ENCODE measurements around the gene RAB3A.
"Not testable (repeated sequence)": the region's sequence is repeated elsewhere in the genome, so short reads cannot be mapped to it uniquely, and the experiment has no call there.

The RAB3A gene

GRCh38 chr19:18223860-18224524 is 20.1 kb upstream of the RAB3A start:
- no peak for DNase-seq

GRCh38 chr19:18221815-18222725 is 18.2 kb upstream of the RAB3A start:
- DNase-seq = no peak

GRCh38 chr19:18220632-18221275 is 16.9 kb upstream of the RAB3A start:
- DNase-seq = no peak

- DNase-seq = no peak
Measured at GRCh38 chr19:18219911-18220631, 16.2 kb upstream of the RAB3A start.

GRCh38 chr19:18218600-18218999 is 14.8 kb upstream of the RAB3A start:
- DNase-seq = no peak

GRCh38 chr19:18218159-18218558 is 14.3 kb upstream of the RAB3A start:
- no peak for DNase-seq

- no peak for DNase-seq
Measured at GRCh38 chr19:18216789-18217188, 12.9 kb upstream of the RAB3A start.

GRCh38 chr19:18214779-18215433 is 11.1 kb upstream of the RAB3A start:
- peak; percentile 44 for DNase-seq

GRCh38 chr19:18211683-18212082 is 7.8 kb upstream of the RAB3A start:
- no peak for DNase-seq

GRCh38 chr19:18209912-18210311 is 6.1 kb upstream of the RAB3A start:
- not testable (repeated sequence) for DNase-seq

- DNase-seq = peak; percentile 68
Measured at GRCh38 chr19:18208098-18208951, 4.5 kb upstream of the RAB3A start.

- no peak for DNase-seq
Measured at GRCh38 chr19:18206018-18206417, 2.2 kb upstream of the RAB3A start.

- peak; percentile 71 for DNase-seq
Measured at GRCh38 chr19:18205200-18205892, 1.5 kb upstream of the RAB3A start.

- DNase-seq = no peak
Measured at GRCh38 chr19:18204394-18205199, 755 bp upstream of the RAB3A start.

- DNase-seq = no peak
Measured at GRCh38 chr19:18203408-18203862, 407 bp downstream of the RAB3A start.

- DNase-seq = no peak
Measured at GRCh38 chr19:18202778-18203407, 949 bp downstream of the RAB3A start.

GRCh38 chr19:18202397-18202777 is 1.5 kb downstream of the RAB3A start:
- DNase-seq = no peak

- DNase-seq = no peak
Measured at GRCh38 chr19:18198374-18198773, 5.5 kb downstream of the RAB3A start.

- no peak for DNase-seq
Measured at GRCh38 chr19:18197941-18198340, 5.9 kb downstream of the RAB3A start.
